Activated gamma-delta T cell treated with Interleukin-2 at 50 U/mL for 16 hours (primary cell): ENCODE data around the gene SLC26A8.

Source experiments
- DNase-seq: peaks from one replicate; pipeline ENCODE4 v3.0.0-alpha.2; 2020

Gene SLC26A8, protein sequence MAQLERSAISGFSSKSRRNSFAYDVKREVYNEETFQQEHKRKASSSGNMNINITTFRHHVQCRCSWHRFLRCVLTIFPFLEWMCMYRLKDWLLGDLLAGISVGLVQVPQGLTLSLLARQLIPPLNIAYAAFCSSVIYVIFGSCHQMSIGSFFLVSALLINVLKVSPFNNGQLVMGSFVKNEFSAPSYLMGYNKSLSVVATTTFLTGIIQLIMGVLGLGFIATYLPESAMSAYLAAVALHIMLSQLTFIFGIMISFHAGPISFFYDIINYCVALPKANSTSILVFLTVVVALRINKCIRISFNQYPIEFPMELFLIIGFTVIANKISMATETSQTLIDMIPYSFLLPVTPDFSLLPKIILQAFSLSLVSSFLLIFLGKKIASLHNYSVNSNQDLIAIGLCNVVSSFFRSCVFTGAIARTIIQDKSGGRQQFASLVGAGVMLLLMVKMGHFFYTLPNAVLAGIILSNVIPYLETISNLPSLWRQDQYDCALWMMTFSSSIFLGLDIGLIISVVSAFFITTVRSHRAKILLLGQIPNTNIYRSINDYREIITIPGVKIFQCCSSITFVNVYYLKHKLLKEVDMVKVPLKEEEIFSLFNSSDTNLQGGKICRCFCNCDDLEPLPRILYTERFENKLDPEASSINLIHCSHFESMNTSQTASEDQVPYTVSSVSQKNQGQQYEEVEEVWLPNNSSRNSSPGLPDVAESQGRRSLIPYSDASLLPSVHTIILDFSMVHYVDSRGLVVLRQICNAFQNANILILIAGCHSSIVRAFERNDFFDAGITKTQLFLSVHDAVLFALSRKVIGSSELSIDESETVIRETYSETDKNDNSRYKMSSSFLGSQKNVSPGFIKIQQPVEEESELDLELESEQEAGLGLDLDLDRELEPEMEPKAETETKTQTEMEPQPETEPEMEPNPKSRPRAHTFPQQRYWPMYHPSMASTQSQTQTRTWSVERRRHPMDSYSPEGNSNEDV

DNA sequence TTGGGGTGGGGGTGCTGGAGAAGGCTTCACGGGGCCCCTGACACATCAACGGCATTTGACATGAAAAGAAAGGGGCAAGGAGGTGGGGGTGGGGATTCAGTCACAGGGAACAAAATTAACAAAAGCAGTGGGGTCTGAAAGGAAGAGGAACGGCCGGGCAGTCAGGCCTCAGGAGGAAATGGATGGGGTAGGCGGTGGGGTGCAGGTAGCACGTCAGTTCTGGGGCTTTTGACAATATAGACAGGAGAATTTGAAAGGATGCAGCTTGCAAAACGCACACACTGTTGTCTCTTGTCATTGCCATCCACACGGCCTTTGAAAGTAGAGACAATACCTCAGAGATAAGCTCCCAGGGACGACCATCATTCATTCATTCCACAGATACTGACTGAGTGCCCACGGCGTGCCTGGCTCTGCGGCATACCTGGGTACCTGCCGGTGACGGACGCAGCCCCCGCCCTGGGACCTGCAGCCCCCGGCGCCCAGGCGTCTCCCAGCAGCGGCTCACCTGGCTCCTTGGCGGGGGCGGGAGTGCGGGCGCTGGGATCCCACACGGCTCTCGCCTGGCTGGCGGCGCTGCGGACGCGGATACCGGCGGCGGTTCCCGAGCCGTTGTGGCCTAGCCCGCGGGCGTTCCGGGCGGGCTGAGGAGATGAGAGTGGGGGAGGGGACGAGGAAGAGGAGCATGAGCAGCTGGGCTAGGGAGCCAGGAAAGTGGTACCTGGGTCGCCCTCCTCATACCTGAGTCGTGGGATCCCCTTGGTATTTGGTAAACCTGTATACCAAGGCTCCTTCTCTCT is at the start of gene SLC26A8:
Gene SLC26A8, minus strand, starts transcription at position 646 of the 800 bp plus-strand sequence. CDS start 4,934 bp downstream, outside the sequence.
- no peak for DNase-seq

DNA sequence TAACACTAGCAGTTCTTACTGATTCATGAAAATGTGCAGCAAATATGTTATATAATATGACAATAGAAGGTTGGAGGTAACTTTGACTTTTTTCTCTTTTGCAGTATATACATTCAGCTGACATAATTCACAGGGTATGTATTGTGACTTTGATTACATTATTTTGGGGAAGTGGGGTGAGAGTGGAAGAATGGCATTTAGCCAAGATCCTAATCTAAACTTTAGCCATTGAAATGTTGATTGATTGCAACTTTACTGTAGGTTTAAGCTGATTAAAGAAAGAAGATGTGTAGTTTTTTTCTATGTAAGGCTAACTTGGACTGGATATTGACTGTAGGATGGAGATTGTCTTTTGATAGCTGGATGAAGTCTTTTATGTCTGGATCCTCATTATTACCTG is 49.1 kb upstream of the SLC26A8 start:
- DNase-seq = no peak

DNA sequence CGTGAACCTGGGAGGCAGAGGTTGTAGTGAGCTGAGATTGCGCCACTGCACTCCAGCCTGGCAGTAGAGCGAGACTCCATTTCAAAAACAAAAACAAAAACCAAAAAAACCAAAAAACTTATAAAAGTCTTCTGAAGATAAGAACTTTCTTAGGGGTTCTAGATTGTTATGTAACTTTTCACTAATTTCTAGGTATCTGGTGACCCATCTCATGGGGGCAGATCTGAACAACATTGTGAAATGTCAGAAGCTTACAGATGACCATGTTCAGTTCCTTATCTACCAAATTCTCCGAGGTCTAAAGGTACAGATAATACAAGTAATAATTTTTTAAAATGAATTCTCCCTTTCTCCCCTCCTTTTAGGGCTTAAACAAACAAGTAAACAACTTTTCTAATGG is 48.2 kb upstream of the SLC26A8 start:
- DNase-seq = no peak

DNA sequence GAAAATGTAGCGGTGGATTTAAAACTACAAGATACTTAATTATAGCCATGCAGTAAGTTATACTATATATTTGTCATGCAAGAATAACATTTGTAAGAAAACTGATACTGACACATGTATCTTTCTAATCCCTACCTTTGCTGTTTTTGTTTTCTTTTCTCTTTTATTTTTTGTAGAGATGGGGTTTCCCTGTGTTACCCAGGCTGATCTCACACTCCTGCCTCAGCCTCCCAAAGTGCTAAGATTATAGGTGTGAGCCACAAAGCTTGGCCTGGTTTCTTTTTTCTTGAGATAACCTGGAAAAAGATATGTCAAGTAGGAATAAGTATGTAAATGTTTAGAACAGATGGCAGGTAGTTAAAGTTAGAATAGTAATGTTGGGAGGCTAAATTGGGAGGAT is 47.3 kb upstream of the SLC26A8 start:
- no peak for DNase-seq

DNA sequence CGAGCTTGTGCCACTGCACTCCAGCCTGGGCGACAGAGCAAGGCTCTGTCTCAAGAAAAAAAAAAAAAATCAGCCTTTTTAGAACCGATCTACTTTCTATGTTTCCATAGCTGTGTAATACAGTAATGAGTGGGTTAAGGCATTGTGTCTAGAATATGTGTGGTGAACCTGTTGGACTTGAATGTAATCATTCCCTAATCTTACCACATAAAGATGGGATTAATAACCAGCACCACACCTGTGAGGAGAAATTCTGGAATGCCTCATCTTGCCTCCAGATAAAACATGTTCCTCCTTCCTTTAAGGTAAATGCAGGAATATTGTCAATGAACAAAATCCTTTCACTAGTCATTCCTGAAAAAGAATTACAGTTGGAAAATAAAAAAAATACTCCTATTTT is 46.8 kb upstream of the SLC26A8 start:
- no peak for DNase-seq

DNA sequence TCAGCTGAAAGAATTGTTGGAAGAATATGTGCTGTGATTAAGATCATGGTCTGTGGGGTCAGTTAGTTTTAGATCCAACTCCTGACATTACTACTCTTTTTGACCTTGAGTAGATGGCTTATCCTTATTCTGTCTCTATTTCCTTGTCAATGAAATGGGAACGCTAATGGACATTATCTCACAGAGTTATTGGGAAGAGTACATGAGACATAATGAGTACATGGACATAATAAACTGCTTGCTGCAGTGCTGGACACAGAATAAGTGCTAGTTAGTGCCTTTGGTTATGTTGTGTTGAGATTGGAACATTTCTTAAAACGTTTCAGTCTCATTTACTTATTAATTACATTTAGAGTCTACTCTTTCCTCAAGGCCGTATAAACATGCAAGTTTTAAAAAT is 45.8 kb upstream of the SLC26A8 start:
- no peak for DNase-seq

DNA sequence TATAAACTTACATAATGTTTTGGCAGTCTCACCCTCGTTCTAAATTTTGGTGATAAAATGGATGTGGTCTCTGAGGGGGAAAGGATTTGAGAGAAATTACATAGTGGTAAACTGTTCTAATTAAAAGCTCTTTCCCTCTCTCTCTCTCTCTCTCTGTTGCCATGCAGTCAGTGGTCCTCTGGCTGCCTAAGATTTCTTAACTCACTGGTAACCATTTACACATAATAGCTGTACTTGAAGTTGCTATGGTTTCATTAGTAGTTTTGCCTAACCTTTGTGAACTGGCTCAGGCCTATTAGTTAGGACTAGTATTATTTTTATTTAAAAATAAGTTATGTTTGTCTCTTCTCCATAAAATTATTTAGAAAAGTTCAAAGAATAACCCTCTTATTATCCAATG is 45.1 kb upstream of the SLC26A8 start:
- no peak for DNase-seq

DNA sequence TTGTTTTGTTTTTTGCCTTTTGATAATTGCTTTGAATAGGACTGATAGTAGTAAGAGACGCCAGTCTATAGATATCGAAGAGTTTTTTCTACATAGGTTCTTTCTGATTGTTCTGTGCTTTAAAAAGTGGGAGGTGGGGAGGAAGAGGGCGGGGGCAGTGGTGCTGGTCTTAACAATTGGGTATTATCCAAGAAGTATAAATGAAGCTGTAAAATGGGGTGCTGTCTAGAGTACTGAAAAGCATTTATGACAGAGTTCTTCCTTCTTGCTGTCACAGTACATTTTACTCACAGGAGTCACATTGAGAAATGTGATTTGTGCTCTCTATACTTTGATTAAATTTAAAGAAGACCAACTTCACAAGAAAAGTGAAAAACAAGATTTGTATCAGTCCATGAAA is 44.1 kb upstream of the SLC26A8 start:
- no peak for DNase-seq

DNA sequence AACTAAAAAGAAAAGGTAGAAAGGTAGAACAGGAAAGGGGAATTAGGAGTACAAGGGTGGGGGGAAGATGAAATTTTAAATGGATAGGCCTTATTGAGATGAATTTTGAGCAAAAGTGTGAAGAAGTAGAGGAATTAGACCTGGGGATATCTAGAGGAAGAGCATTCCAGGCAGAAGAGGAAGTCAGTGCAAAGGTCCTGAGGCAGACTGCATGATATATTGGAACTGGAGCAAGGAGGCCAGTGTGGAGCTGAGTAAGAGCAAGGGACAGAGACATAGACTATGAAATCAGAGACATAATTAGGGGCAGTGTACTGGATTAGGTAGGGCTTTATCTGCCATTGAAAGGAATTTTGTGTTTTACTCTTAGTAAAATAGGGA is 43.6 kb upstream of the SLC26A8 start:
- DNase-seq = no peak

DNA sequence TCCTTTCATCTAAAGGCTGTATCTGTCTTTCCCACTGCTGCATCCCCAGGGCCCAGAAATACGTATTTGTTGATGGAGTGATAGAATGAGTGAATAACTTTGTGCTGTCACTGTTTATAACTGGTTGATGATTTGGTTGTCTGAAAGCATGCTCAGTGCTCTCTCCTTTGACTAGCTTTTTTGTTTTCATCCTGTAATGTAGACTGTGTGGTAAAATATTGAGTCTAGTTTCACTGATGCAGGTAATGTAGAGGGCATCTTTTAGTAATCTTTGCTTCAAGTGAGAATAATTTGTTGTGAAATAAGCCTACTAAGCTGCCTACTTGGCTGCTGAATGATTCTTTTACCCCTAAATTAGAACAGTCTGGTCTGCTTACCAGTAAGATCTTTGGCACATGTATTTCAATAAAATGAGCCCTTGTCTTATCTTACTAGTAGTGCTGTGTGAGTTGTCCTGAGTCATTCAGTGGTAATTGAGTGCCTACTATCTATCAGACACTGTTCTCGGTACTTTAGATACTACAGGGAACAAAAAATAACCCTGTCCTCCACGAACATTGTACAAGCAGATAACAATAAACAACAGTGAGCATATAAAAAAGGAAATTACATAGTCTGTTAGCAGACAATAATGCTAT is 43.1 kb upstream of the SLC26A8 start:
- DNase-seq = no peak

DNA sequence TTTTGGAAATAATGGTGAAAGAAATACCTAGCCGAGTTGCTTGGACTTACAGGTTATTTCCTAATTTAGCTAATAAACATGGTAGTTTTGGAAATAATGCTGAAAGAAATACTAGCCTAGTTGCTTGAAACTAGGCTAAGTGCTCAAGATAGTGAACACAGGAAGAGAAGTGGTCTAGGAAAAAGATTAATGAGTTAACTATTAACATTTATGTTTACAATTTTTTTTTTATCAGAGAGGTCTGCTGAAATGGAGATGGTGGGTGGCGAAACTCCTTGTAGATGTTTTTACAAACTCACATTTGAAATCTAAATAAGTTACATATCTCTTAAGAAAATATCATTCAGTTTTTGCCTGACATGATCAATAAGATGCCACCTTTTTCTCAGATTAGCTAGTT is 42.4 kb upstream of the SLC26A8 start:
- no peak for DNase-seq

DNA sequence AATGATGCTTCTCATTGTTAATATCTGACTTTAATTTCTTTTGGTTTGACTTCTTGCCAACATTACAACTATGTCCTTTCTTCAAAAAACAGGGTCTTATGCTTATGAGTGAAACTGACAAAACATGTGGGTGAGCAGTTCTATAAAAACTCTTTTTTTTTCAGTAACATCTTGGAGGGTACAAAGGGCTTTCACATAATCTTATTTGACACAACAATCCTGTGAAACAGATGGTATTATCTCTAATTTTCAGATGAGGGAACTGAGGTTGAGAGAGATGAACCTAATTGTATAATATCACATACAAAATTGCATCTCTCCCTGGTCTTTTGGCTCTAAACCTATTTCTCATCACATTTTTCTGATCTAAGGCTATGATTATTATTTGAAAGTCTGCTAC is 41.5 kb upstream of the SLC26A8 start:
- DNase-seq = no peak

DNA sequence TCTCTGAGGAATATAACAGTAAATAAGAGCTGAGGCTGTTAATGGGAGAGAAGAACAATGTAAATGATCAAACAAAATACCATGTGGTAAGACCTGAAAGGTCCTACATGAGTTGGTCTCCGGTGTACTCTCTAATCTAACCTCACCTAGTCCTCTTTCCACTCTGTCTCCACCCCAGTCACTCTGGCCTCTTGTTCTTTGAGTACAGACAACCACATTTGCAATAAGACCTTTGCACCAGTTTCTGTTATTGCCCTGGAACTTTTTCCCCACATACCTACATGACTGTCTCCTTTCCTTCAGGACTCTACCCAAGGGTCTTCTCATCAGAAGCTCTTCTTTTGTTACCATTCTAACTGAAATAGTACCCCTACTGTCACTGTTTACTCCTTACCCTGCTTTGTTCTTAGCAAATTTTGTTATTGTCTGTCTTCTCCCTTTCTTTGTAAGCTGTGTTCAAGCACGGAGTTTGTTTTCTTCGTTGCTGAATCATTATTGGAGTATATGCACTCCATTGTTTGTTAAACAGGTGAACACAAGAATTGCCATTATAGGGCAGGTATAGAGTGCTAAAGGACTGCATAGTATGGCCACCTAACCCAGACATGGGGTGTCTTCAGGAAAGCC is 40.4 kb upstream of the SLC26A8 start:
- no peak for DNase-seq

DNA sequence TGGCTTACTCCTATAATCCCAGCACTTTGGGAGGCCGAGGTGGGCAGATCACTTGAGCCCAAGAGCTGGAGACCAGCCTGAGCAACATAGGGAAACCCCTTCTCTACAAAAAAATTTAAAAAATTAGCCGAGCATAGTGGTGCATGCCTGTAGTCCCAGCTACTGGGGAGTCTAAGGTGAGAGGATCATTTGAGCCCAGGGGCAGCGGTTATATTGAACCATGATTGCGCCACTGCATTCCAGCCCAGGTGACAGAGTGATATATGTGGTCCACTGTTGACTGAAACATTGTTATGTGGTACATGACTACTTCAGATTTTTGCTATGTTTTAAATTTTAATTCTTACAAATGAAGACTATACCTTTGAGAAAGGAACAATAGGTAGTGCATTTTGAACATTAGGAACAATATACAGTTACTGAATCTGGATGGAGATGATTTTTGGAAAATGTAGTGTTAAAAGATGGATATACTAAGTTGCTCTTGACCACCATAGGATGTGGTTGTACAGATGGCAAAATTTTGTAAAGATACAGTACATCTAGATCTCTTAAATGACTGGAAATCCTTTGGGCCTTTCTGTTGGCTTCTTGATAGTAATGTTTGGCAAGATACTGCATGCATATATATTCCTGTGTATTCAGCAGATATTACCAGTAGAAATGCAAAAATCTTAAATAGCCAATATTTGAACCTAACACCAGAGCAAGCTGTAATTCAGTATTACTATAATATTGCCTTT is 39.0 kb upstream of the SLC26A8 start:
- DNase-seq = no peak

DNA sequence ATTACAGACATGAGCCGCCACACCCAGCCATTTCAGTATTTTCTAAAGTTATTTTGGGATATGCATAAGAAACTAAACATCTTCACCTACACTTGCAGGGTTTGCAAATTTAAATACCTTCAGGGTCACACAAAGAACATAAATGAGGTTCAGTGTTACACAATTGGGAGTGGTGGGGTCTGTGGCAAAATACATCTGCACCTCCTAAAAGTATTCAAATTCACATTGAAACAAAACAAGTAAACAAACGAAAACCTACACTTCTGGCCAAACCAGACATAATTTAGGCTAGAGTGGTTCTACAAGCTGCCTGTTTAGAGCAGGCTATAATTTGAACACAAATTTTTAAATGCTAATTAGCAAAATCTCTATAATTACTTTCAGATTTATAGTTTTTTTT is 37.8 kb upstream of the SLC26A8 start:
- DNase-seq = no peak

DNA sequence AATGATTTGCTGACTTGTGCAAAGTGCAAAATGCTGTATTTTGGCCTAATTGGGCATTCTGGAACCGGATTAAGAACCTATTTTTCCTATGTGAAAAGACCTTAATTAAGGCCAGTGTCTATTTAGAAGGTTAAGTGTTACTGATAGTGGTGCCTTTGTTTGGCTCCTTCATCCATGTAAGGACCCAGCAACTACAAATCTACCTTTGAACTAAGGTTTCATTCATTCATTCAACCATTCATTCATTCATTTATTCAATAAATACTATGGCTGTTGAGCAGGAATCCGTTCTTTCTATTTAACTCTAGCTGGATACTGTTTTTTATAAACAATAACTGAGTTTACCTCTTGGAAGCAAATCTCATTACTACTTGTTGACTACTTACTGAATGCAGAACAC is 36.8 kb upstream of the SLC26A8 start:
- no peak for DNase-seq

DNA sequence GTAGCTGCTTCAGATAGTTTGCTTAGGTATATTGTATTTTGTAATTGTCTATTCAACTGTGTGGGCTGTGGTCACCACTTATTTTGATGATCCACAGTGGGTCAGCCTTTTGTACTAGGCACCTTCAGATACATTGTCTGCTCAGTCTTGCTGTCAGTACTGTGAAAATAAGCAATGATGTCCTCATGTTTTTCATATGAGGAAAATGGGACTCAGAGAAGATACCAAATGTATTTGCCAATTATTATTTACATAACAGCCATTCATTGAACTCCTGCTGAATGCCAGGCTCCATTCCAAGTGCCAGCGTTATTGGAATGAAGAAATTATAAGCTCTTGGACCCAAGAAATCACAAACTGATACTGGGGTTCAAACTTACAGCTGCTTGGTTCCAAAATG is 31.7 kb upstream of the SLC26A8 start:
- DNase-seq = no peak

DNA sequence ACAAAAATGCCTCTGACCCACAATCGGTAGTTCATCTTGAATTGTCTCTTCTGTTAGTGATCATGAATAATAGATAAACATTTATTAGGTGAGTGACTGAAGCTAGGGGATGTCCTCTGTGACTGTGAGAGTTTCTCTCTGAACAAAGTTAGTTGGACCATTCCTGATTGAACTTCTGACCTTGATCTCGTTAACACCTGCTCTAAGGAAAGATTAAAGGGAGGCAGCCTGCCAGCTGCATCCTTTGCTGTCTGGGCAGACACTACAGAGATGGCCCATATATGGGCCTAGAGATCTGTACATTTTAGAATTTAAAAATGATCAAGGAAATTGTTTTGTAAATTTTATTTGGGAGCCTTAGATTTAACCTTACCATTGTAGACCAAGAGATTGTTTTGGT is 30.5 kb upstream of the SLC26A8 start:
- no peak for DNase-seq

DNA sequence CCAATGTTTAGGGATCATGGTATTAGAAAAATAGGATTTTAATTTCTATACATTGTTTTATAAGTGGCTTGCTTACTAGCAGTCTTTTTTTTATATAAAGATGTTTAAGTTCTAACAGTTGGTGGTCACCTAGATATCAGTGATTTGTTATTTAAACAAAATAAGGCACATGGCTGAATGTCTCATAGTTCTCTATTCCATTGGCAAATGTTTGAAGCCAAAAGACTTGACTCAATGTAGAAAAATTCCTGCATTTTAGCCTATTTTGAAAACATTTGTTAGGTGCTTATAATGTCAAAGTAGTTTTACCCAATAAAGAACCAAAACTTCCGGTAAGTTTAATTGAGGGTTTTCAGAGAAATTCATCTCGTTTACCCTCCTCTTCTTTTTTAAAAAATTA is 30.0 kb upstream of the SLC26A8 start:
- DNase-seq = no peak

DNA sequence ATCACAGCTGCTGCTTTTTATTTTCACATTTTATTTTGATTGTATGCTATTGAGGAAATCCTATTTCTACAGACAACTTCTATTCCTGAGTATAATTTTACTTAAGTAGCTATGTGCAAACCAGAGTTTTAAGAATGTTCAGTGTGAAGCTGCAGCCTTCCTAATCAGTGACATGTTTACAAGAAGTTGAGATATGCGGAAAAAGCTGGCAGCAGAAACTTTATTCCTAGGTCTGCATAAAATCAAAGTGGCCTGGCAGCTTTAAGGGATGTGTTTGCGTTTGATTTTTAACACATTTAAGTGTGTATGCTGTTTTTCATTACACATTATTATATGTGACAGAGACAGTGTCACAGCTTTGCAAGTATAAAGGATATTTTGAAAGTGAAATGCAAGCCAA is 29.4 kb upstream of the SLC26A8 start:
- DNase-seq = no peak

DNA sequence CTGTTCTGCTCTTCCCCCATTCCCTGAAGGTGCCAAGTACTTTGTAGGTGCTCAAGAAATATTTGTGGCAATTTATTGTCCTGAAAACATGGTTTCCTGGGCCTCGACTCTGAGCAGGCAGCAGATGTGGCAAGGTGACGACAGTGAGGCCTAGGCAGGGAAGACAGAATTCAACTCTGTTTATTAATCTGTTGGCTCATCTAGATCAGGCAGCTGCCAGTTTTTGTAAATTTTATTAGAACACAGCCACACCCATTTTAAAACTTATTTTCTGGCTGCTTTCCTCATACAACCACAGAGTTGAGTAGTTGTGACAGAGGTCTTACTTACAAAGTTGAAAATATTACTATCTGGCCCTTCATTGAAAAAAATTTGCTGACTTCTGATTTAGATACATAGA is 27.7 kb upstream of the SLC26A8 start:
- no peak for DNase-seq
